GM21367 (cell line): Measurements from ENCODE around the gene LHX8.
A peak's percentile ranks its signal among the peaks of the same experiment; 100 is the strongest.

ENCODE experiments used
- ATAC-seq: cut with Tn5 transposase; IDR thresholded peaks from one replicate; pipeline ENCODE4 v1.9.1; 2021; ENCODE audit not compliant: unreplicated experiment

The LHX8 gene

GRCh38 chr1:75202751-75203150 lies 68.6 kb downstream of the LHX8 start:
- ATAC-seq, result no peak

GRCh38 chr1:75203415-75204277 lies 69.5 kb downstream of the LHX8 start:
- ATAC-seq, result peak; percentile 94

GRCh38 chr1:75208862-75209261 lies 74.7 kb downstream of the LHX8 start:
- ATAC-seq, result no peak
